ENCODE measurements around the gene CDH26.

- TF ChIP-seq CTCF (IDR thresholded peaks at IDR 0.05) (no peak), POLR2A (IDR thresholded peaks at IDR 0.05) (no peak)
These were observed 35.7 kb downstream of the CDH26 start for GRCh38 chr20:59993736-59994430.

Data from ovary (tissue), 3 donors.